Suprapubic skin (tissue), 3 donors: Measurements from ENCODE around the gene SHANK3.

Experiments
- POLR2AphosphoS5 ChIP-seq, 3 donors: sonication (generic); formaldehyde crosslinking; IDR thresholded peaks; one replicate each; pipeline ENCODE4 v1.6.1; 2017; ENCODE audit warnings: antibody characterized with exemption in 3 of 3
- TF ChIP-seq, protein P1 (sequence below), 2 donors: fragments of 200-600 bp in 1 of 2; fragments of 450-650 bp in 1 of 2; sonication (generic) in 1 of 2; IDR thresholded peaks; one replicate each; pipeline ENCODE4 v1.5.1; 2016 to 2019; ENCODE audit warnings: antibody characterized with exemption in 2 of 2, mild to moderate bottlenecking in 1 of 2, moderate library complexity in 1 of 2

DNA sequence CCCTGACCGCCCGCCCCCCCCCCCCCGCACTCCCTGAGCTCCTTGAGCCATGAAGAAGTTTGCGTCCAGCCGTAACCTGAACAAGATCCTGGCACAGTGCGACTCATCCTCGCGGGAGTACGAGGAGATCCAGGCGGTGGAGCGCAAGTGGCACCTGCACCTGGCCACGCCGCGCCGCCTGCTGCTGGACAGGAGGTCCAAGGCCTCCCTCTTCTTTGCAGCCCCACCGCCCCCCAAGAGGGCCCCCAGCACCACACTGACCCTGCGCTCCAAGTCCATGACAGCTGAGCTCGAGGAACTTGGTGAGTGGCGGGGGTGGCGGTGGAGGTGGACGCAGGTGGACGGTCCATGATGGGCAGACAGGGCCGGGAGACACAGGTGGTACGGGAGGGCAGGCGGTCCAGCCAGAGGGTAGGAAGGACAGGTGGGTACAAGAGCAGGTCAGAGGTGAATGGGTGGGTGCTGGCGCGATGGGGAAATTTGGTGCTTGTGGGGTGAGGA, 33.3 kb downstream of the SHANK3 start:
- TF ChIP-seq POLR2AphosphoS5 (IDR thresholded peaks at IDR 0.05), result no peak
- TF ChIP-seq, protein P1, sequence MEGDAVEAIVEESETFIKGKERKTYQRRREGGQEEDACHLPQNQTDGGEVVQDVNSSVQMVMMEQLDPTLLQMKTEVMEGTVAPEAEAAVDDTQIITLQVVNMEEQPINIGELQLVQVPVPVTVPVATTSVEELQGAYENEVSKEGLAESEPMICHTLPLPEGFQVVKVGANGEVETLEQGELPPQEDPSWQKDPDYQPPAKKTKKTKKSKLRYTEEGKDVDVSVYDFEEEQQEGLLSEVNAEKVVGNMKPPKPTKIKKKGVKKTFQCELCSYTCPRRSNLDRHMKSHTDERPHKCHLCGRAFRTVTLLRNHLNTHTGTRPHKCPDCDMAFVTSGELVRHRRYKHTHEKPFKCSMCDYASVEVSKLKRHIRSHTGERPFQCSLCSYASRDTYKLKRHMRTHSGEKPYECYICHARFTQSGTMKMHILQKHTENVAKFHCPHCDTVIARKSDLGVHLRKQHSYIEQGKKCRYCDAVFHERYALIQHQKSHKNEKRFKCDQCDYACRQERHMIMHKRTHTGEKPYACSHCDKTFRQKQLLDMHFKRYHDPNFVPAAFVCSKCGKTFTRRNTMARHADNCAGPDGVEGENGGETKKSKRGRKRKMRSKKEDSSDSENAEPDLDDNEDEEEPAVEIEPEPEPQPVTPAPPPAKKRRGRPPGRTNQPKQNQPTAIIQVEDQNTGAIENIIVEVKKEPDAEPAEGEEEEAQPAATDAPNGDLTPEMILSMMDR (IDR thresholded peaks at IDR 0.05), result no peak
